Liver (tissue), 9 donors: Measurements from ENCODE around the gene MED26. TPM values are rescaled to one million over a fixed set of nuclear protein-coding genes. Genes with fewer than 3 reads are reported as not detected.

Experiments used
- DNase-seq: peaks from one replicate; pipeline ENCODE4 v3.0.0-alpha.2; 2017; ENCODE audit warnings: low spot score
- H3K27ac ChIP-seq, 2 donors: one replicate each; pipeline ENCODE4 v1.7.0; 2013; ENCODE audit warnings: inconsistent platforms in 2 of 2, low read length in 2 of 2, control low read depth in 1 of 2, low read depth in 1 of 2, mild to moderate bottlenecking in 1 of 2
- H3K27me3 ChIP-seq, 4 donors: one replicate each; pipeline versions ENCODE4 v1.6.1 to v1.7.0; 2013; ENCODE audit warnings: low read length in 3 of 4, inconsistent platforms in 1 of 4, mild to moderate bottlenecking in 1 of 4, moderate library complexity in 1 of 4; ENCODE audit not compliant: control insufficient read depth in 4 of 4, insufficient read depth in 4 of 4
- H3K36me3 ChIP-seq, 4 donors: one replicate each; pipeline versions ENCODE4 v1.6.1 to v1.7.0; 2013; ENCODE audit warnings: low read length in 3 of 4, mild to moderate bottlenecking in 3 of 4, low read depth in 1 of 4, moderate library complexity in 1 of 4; ENCODE audit not compliant: control insufficient read depth in 4 of 4, insufficient read depth in 3 of 4
- H3K4me1 ChIP-seq, 4 donors: one replicate each; pipeline versions ENCODE4 v1.6.1 to v1.7.0; 2013; ENCODE audit warnings: low read length in 3 of 4, mild to moderate bottlenecking in 3 of 4, moderate library complexity in 1 of 4; ENCODE audit not compliant: control insufficient read depth in 4 of 4, insufficient read depth in 4 of 4
- H3K4me3 ChIP-seq, 3 donors: one replicate each; pipeline versions ENCODE4 v1.6.1 to v1.7.0; 2013; ENCODE audit warnings: low read length in 3 of 3, control low read depth in 1 of 3, low read depth in 1 of 3, mild to moderate bottlenecking in 1 of 3
- H3K9ac ChIP-seq, 2 donors: one replicate each; pipeline ENCODE4 v1.7.0; 2013; ENCODE audit warnings: low read length in 2 of 2, mild to moderate bottlenecking in 2 of 2, moderate library complexity in 2 of 2, control low read depth in 1 of 2, low read depth in 1 of 2
- H3K9me3 ChIP-seq, 4 donors: one replicate each; pipeline versions ENCODE4 v1.6.1 to v1.7.0; 2013; ENCODE audit warnings: low read length in 3 of 4; ENCODE audit not compliant: control insufficient read depth in 4 of 4
- EGR1 ChIP-seq, 2 donors: IDR thresholded peaks; 2 replicates each; pipeline ENCODE4 v1.6.1; 2016 to 2018; ENCODE audit warnings: antibody characterized with exemption in 2 of 2, low read depth in 2 of 2
- FOXA1 ChIP-seq: IDR thresholded peaks from 2 replicates; pipeline ENCODE4 v1.6.1; 2016; ENCODE audit warnings: antibody characterized with exemption
- GABPA ChIP-seq, 2 donors: IDR thresholded peaks in 1 of 2; conservative IDR thresholded peaks in 1 of 2; 2 replicates each; pipeline ENCODE4 v1.6.1; 2016; ENCODE audit warnings: antibody characterized with exemption in 2 of 2, mild to moderate bottlenecking in 1 of 2, moderate library complexity in 1 of 2
- HNF4A ChIP-seq, 2 donors: conservative IDR thresholded peaks; 2 replicates each; pipeline ENCODE4 v1.6.1; 2016; ENCODE audit warnings: antibody characterized with exemption in 2 of 2, mild to moderate bottlenecking in 2 of 2
- HNF4G ChIP-seq: IDR thresholded peaks from 2 replicates; pipeline ENCODE4 v1.6.1; 2016; ENCODE audit warnings: antibody characterized with exemption
- JUND ChIP-seq, 2 donors: IDR thresholded peaks; 2 replicates each; pipeline ENCODE4 v1.6.1; 2016; ENCODE audit warnings: antibody characterized with exemption in 2 of 2
- NR2F2 ChIP-seq: IDR thresholded peaks from 2 replicates; pipeline ENCODE4 v1.6.1; 2016; ENCODE audit warnings: antibody characterized with exemption
- RAD21 ChIP-seq, 2 donors: IDR thresholded peaks; 2 replicates each; pipeline ENCODE4 v1.6.1; 2016; ENCODE audit warnings: antibody characterized with exemption in 2 of 2, mild to moderate bottlenecking in 2 of 2
- RXRA ChIP-seq, 2 donors: IDR thresholded peaks; 2 replicates each; pipeline ENCODE4 v1.6.1; 2017 to 2018; ENCODE audit warnings: antibody characterized with exemption in 2 of 2, mild to moderate bottlenecking in 1 of 2
- SP1 ChIP-seq: IDR thresholded peaks from 2 replicates; pipeline ENCODE4 v1.6.1; 2018; ENCODE audit warnings: antibody characterized with exemption, mild to moderate bottlenecking
- YY1 ChIP-seq: IDR thresholded peaks from 2 replicates; pipeline ENCODE4 v1.6.1; 2016; ENCODE audit warnings: antibody characterized with exemption, mild to moderate bottlenecking
- ZBTB33 ChIP-seq: IDR thresholded peaks from 2 replicates; pipeline ENCODE4 v1.6.1; 2016; ENCODE audit warnings: antibody characterized with exemption
- WGBS: extraction: QIAGEN DNeasy Blood & Tissue Kit; methylation state at CpG from one replicate; pipeline ENCODE4 v1.1.7; 2013; 5-methylcytosine and 5-hydroxymethylcytosine counted together
- polyA plus RNA-seq, 2 donors: library from polyadenylated mRNA; stranded (reverse) in 1 of 2; unstranded in 1 of 2; fragments of 200-250 nt in 1 of 2; fragments of >200 nt in 1 of 2; fragmentation: Nextera tagmentation in 1 of 2; extraction: Ambion mirVana in 1 of 2; gene quantifications; one replicate each; pipeline versions ENCODE4 v1.2.1 to v1.2.3, GENCODE V29; 2013 to 2015
- total RNA-seq, 2 donors: library from RNA; depleted of rRNA; stranded (reverse); fragments of >200 nt; gene quantifications; one replicate each; pipeline ENCODE4 v1.2.3, GENCODE V29; 2014
- TF ChIP-seq, protein P1 (sequence below): IDR thresholded peaks from 2 replicates; pipeline ENCODE4 v1.6.1; 2016; ENCODE audit warnings: antibody characterized with exemption
- TF ChIP-seq, protein P2 (sequence below): IDR thresholded peaks from 2 replicates; pipeline ENCODE4 v1.6.1; 2016; ENCODE audit warnings: antibody characterized with exemption, mild to moderate bottlenecking
- TF ChIP-seq, protein P3 (sequence below): fragments of 150-350 bp; IDR thresholded peaks from 2 replicates; pipeline ENCODE4 v1.5.1; 2017; ENCODE audit warnings: improper control_type of control experiment, low read depth, low read length; ENCODE audit not compliant: missing input control
- TF ChIP-seq, protein P4 (sequence below): IDR thresholded peaks from 2 replicates; pipeline ENCODE4 v1.6.1; 2016; ENCODE audit warnings: antibody characterized with exemption
- donor health status: healthy.
- donor health status: healthy.
- donor health status: healthy.
- donor health status: healthy.
- donor health status: healthy.

The MED26 gene
- total and polyA plus RNA-seq, 4 donors, result 1.5 to 3.8 (median 3.2) TPM

DNA sequence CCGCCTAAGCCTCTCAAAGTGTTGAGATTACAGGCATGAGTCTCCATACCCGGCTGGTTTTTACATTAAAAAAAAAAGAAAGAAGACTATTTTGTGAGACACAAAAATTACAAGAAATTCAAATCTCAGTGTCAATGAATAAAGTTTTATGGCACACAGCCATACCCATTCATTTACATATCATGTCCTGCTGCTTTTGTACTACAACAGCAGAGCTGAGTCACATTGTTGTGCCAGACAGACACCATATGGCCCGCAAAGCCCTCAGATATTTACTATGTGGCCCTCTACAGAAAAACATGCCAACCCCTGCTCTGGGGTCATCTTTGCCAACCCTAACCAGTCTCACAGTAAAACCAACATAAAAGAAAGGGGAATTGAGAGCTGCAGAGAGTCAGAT is 26.6 kb upstream of the MED26 start:
- DNase-seq, result no peak
- Histone ChIP-seq H3K27ac (no peak overlapping the region), H3K4me1 (peaks cover 0 to 28% (median 9%) of the 10 kb centered on the region in 4 donors), H3K9me3 (no peaks in the 10 kb centered on the region), H3K36me3 (peaks cover 12 to 56% (median 43%) of the 10 kb centered on the region in 4 donors), H3K9ac (no peak overlapping the region), H3K4me3 (no peak overlapping the region), H3K27me3 (no peaks in the 10 kb centered on the region)
- TF ChIP-seq JUND (IDR thresholded peaks at IDR 0.05), result no peak
- TF ChIP-seq, protein P1, sequence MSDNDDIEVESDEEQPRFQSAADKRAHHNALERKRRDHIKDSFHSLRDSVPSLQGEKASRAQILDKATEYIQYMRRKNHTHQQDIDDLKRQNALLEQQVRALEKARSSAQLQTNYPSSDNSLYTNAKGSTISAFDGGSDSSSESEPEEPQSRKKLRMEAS, result no peak
- TF ChIP-seq RAD21 (IDR thresholded peaks at IDR 0.05), result no peak
- TF ChIP-seq HNF4G, result no peak
- TF ChIP-seq, protein P2, sequence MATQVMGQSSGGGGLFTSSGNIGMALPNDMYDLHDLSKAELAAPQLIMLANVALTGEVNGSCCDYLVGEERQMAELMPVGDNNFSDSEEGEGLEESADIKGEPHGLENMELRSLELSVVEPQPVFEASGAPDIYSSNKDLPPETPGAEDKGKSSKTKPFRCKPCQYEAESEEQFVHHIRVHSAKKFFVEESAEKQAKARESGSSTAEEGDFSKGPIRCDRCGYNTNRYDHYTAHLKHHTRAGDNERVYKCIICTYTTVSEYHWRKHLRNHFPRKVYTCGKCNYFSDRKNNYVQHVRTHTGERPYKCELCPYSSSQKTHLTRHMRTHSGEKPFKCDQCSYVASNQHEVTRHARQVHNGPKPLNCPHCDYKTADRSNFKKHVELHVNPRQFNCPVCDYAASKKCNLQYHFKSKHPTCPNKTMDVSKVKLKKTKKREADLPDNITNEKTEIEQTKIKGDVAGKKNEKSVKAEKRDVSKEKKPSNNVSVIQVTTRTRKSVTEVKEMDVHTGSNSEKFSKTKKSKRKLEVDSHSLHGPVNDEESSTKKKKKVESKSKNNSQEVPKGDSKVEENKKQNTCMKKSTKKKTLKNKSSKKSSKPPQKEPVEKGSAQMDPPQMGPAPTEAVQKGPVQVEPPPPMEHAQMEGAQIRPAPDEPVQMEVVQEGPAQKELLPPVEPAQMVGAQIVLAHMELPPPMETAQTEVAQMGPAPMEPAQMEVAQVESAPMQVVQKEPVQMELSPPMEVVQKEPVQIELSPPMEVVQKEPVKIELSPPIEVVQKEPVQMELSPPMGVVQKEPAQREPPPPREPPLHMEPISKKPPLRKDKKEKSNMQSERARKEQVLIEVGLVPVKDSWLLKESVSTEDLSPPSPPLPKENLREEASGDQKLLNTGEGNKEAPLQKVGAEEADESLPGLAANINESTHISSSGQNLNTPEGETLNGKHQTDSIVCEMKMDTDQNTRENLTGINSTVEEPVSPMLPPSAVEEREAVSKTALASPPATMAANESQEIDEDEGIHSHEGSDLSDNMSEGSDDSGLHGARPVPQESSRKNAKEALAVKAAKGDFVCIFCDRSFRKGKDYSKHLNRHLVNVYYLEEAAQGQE, result no peak
- TF ChIP-seq RXRA (IDR thresholded peaks at IDR 0.05), result no peak
- TF ChIP-seq YY1, result no peak
- TF ChIP-seq, protein P3, sequence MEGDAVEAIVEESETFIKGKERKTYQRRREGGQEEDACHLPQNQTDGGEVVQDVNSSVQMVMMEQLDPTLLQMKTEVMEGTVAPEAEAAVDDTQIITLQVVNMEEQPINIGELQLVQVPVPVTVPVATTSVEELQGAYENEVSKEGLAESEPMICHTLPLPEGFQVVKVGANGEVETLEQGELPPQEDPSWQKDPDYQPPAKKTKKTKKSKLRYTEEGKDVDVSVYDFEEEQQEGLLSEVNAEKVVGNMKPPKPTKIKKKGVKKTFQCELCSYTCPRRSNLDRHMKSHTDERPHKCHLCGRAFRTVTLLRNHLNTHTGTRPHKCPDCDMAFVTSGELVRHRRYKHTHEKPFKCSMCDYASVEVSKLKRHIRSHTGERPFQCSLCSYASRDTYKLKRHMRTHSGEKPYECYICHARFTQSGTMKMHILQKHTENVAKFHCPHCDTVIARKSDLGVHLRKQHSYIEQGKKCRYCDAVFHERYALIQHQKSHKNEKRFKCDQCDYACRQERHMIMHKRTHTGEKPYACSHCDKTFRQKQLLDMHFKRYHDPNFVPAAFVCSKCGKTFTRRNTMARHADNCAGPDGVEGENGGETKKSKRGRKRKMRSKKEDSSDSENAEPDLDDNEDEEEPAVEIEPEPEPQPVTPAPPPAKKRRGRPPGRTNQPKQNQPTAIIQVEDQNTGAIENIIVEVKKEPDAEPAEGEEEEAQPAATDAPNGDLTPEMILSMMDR, result no peak
- TF ChIP-seq ZBTB33, result no peak
- 93% methylated on average over 3 of the region's 3 CpGs for WGBS

DNA sequence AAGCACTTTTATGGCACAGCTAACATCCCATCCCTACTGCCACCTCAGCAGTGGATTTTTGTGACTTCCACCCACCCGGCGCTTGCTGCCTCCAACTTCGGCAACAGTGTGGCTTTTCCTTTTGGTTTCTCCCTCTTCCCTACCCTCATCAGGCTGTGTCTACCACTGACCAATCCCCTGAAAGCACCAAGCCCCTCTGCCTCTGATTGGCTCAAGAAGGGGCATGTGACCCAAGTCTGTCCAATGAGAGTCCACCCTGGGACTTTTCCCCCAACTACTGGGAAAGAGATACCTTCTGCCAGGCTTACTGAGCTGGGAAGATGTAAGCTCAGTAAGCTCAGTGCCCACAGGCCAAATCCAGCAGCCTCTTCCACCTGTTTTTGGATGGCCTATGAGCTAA is 26.1 kb upstream of the MED26 start:
- no peak for DNase-seq
- Histone ChIP-seq H3K27ac (no peak overlapping the region), H3K9me3 (no peaks in the 10 kb centered on the region), H3K4me1 (peaks cover 0 to 24% (median 6%) of the 10 kb centered on the region in 4 donors), H3K4me3 (no peak overlapping the region), H3K9ac (no peak overlapping the region), H3K27me3 (no peaks in the 10 kb centered on the region), H3K36me3 (peaks cover 12 to 57% (median 43%) of the 10 kb centered on the region in 4 donors)
- 95% methylated on average over 3 of the region's 3 CpGs for WGBS
- TF ChIP-seq, protein P2, result no peak
- TF ChIP-seq, protein P4, sequence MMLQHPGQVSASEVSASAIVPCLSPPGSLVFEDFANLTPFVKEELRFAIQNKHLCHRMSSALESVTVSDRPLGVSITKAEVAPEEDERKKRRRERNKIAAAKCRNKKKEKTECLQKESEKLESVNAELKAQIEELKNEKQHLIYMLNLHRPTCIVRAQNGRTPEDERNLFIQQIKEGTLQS, result no peak
- TF ChIP-seq HNF4A (conservative IDR thresholded peaks at IDR 0.05), result no peak
- TF ChIP-seq FOXA1, result no peak
- no peak for TF ChIP-seq JUND (IDR thresholded peaks at IDR 0.05)
- TF ChIP-seq, protein P1, result no peak
- TF ChIP-seq NR2F2, result no peak
- no peak for TF ChIP-seq ZBTB33
- no peak for TF ChIP-seq GABPA (IDR thresholded peaks at IDR 0.05 in 1 of 2, conservative IDR thresholded peaks at IDR 0.05 in 1 of 2)
- TF ChIP-seq YY1, result no peak
- no peak for TF ChIP-seq SP1
- TF ChIP-seq RAD21 (IDR thresholded peaks at IDR 0.05), result no peak
- TF ChIP-seq HNF4G, result no peak
- no peak for TF ChIP-seq EGR1 (IDR thresholded peaks at IDR 0.05; ENCODE audit: low read depth in 2 of 2)
